ELR (cell line): Measurements from ENCODE around the gene EFHC2.
"Not testable (repeated sequence)": the region's sequence is repeated elsewhere in the genome, so short reads cannot be mapped to it uniquely, and the experiment has no call there.

Source experiments
- DNase-seq: peaks from one replicate; pipeline ENCODE4 v3.0.0-alpha.2; 2015; ENCODE audit warnings: low read depth

EFHC2 gene

GRCh38 chrX:44232081-44232480, 111.4 kb downstream of the EFHC2 start:
- DNase-seq = no peak

- no peak for DNase-seq
Measured at GRCh38 chrX:44228621-44229020, 114.9 kb downstream of the EFHC2 start.

- no peak for DNase-seq
Measured at GRCh38 chrX:44227991-44228390, 115.5 kb downstream of the EFHC2 start.

- DNase-seq = no peak
Measured at GRCh38 chrX:44225667-44226066, 117.8 kb downstream of the EFHC2 start.

- DNase-seq = no peak
Measured at GRCh38 chrX:44224760-44225159, 118.7 kb downstream of the EFHC2 start.

- DNase-seq = peak; percentile 42
Measured at GRCh38 chrX:44223150-44223549, 120.3 kb downstream of the EFHC2 start.

GRCh38 chrX:44218465-44218864, 125.0 kb downstream of the EFHC2 start:
- no peak for DNase-seq

GRCh38 chrX:44216171-44216570, 127.3 kb downstream of the EFHC2 start:
- DNase-seq = no peak

GRCh38 chrX:44203791-44204190, 139.7 kb downstream of the EFHC2 start:
- DNase-seq = no peak

GRCh38 chrX:44202596-44202995, 140.9 kb downstream of the EFHC2 start:
- no peak for DNase-seq

- no peak for DNase-seq
Measured at GRCh38 chrX:44189116-44189515, 154.4 kb downstream of the EFHC2 start.

GRCh38 chrX:44187915-44188314, 155.6 kb downstream of the EFHC2 start:
- not testable (repeated sequence) for DNase-seq

GRCh38 chrX:44183329-44183728, 160.1 kb downstream of the EFHC2 start:
- DNase-seq = no peak

- DNase-seq = no peak
Measured at GRCh38 chrX:44178274-44179053, 165.0 kb downstream of the EFHC2 start.

GRCh38 chrX:44175455-44175854, 168.0 kb downstream of the EFHC2 start:
- no peak for DNase-seq

- DNase-seq = no peak
Measured at GRCh38 chrX:44174061-44174460, 169.4 kb downstream of the EFHC2 start.

- no peak for DNase-seq
Measured at GRCh38 chrX:44173219-44173618, 170.3 kb downstream of the EFHC2 start.

GRCh38 chrX:44167116-44167515, 176.4 kb downstream of the EFHC2 start:
- DNase-seq = no peak

- DNase-seq = no peak
Measured at GRCh38 chrX:44162964-44163475, 180.5 kb downstream of the EFHC2 start.

GRCh38 chrX:44157858-44158257, 185.6 kb downstream of the EFHC2 start:
- no peak for DNase-seq

GRCh38 chrX:44157283-44157682, 186.2 kb downstream of the EFHC2 start:
- DNase-seq = no peak

- no peak for DNase-seq
Measured at GRCh38 chrX:44156726-44157125, 186.7 kb downstream of the EFHC2 start.

- DNase-seq = no peak
Measured at GRCh38 chrX:44155126-44155525, 188.3 kb downstream of the EFHC2 start.

- DNase-seq = no peak
Measured at GRCh38 chrX:44152852-44153251, 190.6 kb downstream of the EFHC2 start.
